Thoracic aorta (tissue), 2 donors: ENCODE results near the gene PRKN. TPM values are rescaled to one million over a fixed set of nuclear protein-coding genes. Genes with fewer than 3 reads are reported as not detected.

Experiments used
- ATAC-seq: fragments of 150-250 bp; one replicate; pipeline ENCODE4 v1.8.0; 2017; ENCODE audit warnings: low read depth; ENCODE audit not compliant: insufficient number of reproducible peaks, low FRiP score
- DNase-seq: peaks from one replicate; pipeline ENCODE4 v3.0.0-alpha.2; 2020; ENCODE audit warnings: low spot score
- H3K27ac ChIP-seq, 2 donors: fragments of 200-600 bp; sonication (generic); 1 replicate in 1 of 2; 2 replicates in 1 of 2; pipeline ENCODE4 v1.5.1; 2016; ENCODE audit warnings: mild to moderate bottlenecking in 2 of 2, moderate library complexity in 2 of 2
- H3K27me3 ChIP-seq: fragments of 200-600 bp; sonication (generic); replicated peaks from 2 replicates; pipeline ENCODE4 v1.6.0; 2016; ENCODE audit warnings: mild to moderate bottlenecking; ENCODE audit not compliant: insufficient read depth
- H3K36me3 ChIP-seq: fragments of 200-600 bp; sonication (generic); one replicate; pipeline ENCODE4 v1.5.1; 2016
- H3K4me1 ChIP-seq, 2 donors: fragments of 200-600 bp; sonication (generic); 1 replicate in 1 of 2; 2 replicates in 1 of 2; pipeline versions ENCODE4 v1.5.1 to v1.6.0; 2016; ENCODE audit warnings: low read depth in 2 of 2, mild to moderate bottlenecking in 1 of 2; ENCODE audit not compliant: control insufficient read depth in 1 of 2
- H3K4me3 ChIP-seq: fragments of 200-600 bp; sonication (generic); 2 replicates; pipeline ENCODE4 v1.5.1; 2016; ENCODE audit warnings: mild to moderate bottlenecking
- H3K9me3 ChIP-seq: fragments of 200-600 bp; sonication (generic); 2 replicates; pipeline ENCODE4 v1.5.1; 2016
- total RNA-seq, 2 donors: library from RNA; depleted of rRNA; stranded (reverse); fragments of >200 nt; gene quantifications; one replicate each; pipeline versions ENCODE4 v1.1.0 to v1.2.3, GENCODE V29; 2016
- TF ChIP-seq, protein P1 (sequence below): fragments of 200-600 bp; sonication (generic); IDR thresholded peaks from one replicate; pipeline ENCODE4 v1.5.1; 2019; ENCODE audit warnings: antibody characterized with exemption

PRKN gene
- total RNA-seq, 2 donors from 2014 or later, result 10.4 to 23.8 TPM

DNA sequence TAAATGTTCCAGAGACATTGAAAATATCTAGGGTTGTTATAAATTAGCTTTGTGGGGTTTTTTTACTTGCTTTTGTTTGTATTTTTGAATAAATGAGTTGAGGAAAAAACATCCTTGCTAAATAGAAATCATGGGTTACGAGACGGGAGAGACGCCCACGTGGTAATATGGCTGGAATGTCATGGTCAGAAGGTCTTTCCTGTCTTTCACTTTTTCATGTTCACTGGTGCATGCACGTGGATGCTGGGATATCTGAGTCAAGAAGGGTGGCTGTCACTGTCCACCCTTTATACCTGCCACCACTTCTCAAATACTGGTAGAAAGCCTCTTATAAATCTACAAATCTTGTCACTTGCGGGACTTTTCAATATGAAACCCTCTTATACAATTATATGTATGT, 1195.0 kb downstream of the PRKN start:
- no peaks in the 10 kb centered on the region for H3K36me3 ChIP-seq
- no peak overlapping the region for H3K27ac ChIP-seq
- no peaks in the 10 kb centered on the region for H3K27me3 ChIP-seq
- H3K9me3 ChIP-seq, result no peaks in the 10 kb centered on the region
- H3K4me3 ChIP-seq, result no peak overlapping the region
- no peak for ATAC-seq
- H3K4me1 ChIP-seq, result peaks cover 0 to 9% of the 10 kb centered on the region in 2 donors
- TF ChIP-seq, protein P1, sequence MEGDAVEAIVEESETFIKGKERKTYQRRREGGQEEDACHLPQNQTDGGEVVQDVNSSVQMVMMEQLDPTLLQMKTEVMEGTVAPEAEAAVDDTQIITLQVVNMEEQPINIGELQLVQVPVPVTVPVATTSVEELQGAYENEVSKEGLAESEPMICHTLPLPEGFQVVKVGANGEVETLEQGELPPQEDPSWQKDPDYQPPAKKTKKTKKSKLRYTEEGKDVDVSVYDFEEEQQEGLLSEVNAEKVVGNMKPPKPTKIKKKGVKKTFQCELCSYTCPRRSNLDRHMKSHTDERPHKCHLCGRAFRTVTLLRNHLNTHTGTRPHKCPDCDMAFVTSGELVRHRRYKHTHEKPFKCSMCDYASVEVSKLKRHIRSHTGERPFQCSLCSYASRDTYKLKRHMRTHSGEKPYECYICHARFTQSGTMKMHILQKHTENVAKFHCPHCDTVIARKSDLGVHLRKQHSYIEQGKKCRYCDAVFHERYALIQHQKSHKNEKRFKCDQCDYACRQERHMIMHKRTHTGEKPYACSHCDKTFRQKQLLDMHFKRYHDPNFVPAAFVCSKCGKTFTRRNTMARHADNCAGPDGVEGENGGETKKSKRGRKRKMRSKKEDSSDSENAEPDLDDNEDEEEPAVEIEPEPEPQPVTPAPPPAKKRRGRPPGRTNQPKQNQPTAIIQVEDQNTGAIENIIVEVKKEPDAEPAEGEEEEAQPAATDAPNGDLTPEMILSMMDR, result no peak
- DNase-seq, result no peak

DNA sequence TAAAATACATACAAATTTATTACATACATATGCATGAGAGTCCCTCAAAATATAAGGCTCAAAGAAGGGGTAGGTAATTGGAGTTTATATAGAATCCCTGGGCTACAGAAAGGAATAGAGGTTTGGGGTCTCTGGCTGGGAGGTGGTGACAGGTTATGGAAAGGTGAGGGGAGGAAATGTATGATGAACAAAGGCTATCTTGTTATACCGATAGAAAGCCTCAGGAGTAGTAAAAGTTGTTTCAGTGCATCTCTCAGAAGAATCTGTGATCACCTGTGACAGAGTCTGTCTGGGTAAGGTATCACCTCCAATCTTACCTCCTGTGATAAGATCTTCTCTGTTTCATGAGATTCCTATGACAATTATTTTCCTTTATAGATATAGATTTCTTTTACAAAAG, 1200.8 kb downstream of the PRKN start:
- TF ChIP-seq, protein P1, result no peak
- Histone ChIP-seq H3K4me1 (no peaks in the 10 kb centered on the region), H3K9me3 (no peaks in the 10 kb centered on the region), H3K27ac (no peak overlapping the region), H3K36me3 (no peaks in the 10 kb centered on the region), H3K27me3 (no peaks in the 10 kb centered on the region), H3K4me3 (no peak overlapping the region)
- ATAC-seq (no peak), DNase-seq (no peak)

DNA sequence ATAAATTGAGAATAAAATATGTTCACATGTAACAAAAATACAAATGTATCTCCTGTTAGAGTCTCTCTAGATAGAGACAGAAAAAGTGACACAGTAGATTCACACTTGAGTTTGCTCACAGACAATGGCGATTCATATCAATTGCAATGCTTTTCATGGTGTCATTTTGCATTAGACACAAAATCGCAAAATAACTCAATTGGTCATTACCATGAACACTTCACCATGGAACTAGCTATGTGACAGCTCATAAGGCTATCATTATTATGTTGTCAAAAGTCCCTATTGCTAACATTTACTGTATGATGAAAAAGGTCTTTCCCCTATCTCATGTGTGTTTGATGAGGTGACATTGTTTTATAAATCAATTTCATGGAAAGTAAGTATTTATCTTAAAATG, 1204.2 kb downstream of the PRKN start:
- Histone ChIP-seq H3K27ac (no peak overlapping the region), H3K27me3 (no peaks in the 10 kb centered on the region), H3K9me3 (no peaks in the 10 kb centered on the region), H3K36me3 (no peaks in the 10 kb centered on the region), H3K4me3 (no peak overlapping the region), H3K4me1 (no peaks in the 10 kb centered on the region)
- DNase-seq, result no peak
- no peak for ATAC-seq
- TF ChIP-seq, protein P1, result no peak

DNA sequence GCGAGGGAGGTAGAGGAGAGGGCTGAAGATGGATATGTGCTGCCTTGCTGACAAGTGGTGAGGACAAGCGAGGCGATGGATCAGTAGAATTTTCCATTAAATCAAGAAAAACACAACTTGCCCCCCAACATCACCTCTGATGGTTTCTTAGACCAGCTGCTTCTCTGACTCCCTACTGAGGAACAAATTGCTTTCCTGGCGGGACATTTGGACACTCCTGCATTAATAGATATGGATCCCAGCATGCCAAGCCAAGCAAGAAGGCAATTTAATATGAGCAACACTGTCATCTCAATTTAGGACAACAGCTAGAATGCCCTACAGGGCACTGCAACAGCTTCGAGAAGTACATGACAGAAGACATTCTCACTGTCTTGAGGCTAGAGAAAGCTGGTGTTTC, 1205.3 kb downstream of the PRKN start:
- no peak for ATAC-seq

DNA sequence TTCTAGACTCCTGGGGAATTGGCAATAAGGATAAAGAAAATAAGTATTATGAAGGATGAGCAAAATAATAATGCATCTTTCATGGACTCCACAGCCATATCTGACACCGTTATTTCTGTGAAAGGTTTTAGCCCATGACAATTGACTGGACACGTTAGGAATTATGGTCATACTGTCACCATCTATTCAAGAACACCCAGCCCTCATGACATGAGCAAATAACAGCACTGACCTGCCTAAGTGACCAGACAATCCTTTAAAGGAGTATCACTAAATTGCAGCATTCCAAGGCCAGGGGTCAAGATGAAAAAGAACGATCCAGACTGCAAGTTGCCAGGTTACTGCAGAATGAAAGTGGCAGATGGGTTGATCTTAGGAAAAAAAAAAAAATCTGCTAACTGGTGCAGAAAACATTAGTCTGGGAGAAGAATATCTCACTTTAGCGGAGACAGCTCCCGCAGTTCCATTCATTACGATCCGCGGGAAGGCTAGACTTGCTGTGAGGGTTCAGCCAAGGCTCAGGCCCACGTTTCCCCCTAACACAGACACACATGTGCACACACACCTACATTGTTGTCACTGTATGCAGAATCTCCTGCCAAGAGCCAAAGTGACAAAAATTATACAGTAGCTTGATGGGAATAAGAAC, 1216.0 kb downstream of the PRKN start:
- ATAC-seq (no peak), DNase-seq (no peak)
- H3K4me1 ChIP-seq, result no peaks in the 10 kb centered on the region
- H3K9me3 ChIP-seq, result no peaks in the 10 kb centered on the region
- H3K27ac ChIP-seq, result no peak overlapping the region
- TF ChIP-seq, protein P1, result no peak
- H3K27me3 ChIP-seq, result no peaks in the 10 kb centered on the region
- H3K4me3 ChIP-seq, result no peak overlapping the region
- no peaks in the 10 kb centered on the region for H3K36me3 ChIP-seq

More for the DNA sequence above, 1205.3 kb downstream of the PRKN start:
- H3K36me3 ChIP-seq, result no peaks in the 10 kb centered on the region
- H3K4me3 ChIP-seq, result no peak overlapping the region
- no peaks in the 10 kb centered on the region for H3K9me3 ChIP-seq
- H3K4me1 ChIP-seq, result no peaks in the 10 kb centered on the region
- DNase-seq, result no peak
- no peak overlapping the region for H3K27ac ChIP-seq
- H3K27me3 ChIP-seq, result no peaks in the 10 kb centered on the region
- TF ChIP-seq, protein P1, result no peak
